SK-MEL-5 (cell line): Measurements from ENCODE around the gene ASIC2. TPM values are rescaled to one million over a fixed set of nuclear protein-coding genes. Genes with fewer than 3 reads are reported as not detected.

ENCODE experiments used
- DNase-seq: peaks from one replicate; pipeline ENCODE4 v3.0.0-alpha.2; 2016; ENCODE audit warnings: low read depth, low spot score
- in situ Hi-C: cut with HindIII; loops from 2 replicates; pipeline ENCODE4 v1.10.0; 2016; ENCODE audit warnings: low sequenced_read_pairs, high pct_unique_total_duplicates, low pct_unique_long_range_greater_than_20kb
- total RNA-seq: library from RNA; depleted of rRNA; stranded (reverse); fragments of >200 nt; shearing (Covaris generic); gene quantifications from 2 replicates; pipeline ENCODE4 v1.2.3, GENCODE V29; 2014

ASIC2 gene
- total RNA-seq, 1 experiment from 2014 or later: not detected

GRCh38 chr17:33292201-33292980 is 704 bp downstream of the ASIC2 start:
- no peak for DNase-seq
- in situ Hi-C loops: no loop called here

- in situ Hi-C loops: no loop called here
- no peak for DNase-seq
Observed at GRCh38 chr17:33291248-33292200, 1.6 kb downstream of the ASIC2 start.

- no peak for DNase-seq
- in situ Hi-C loops: no loop called here
Observed at GRCh38 chr17:33290253-33290652, 2.8 kb downstream of the ASIC2 start.

- no peak for DNase-seq
- in situ Hi-C loops: no loop called here
Observed at GRCh38 chr17:33288954-33289353, 4.1 kb downstream of the ASIC2 start.

- DNase-seq: no peak
- in situ Hi-C loops: no loop called here
Observed at GRCh38 chr17:33287096-33287725, 5.9 kb downstream of the ASIC2 start.

GRCh38 chr17:33285413-33285812 is 7.7 kb downstream of the ASIC2 start:
- DNase-seq: no peak
- in situ Hi-C loops: no loop called here

GRCh38 chr17:33284022-33284421 is 9.1 kb downstream of the ASIC2 start:
- DNase-seq: no peak
- in situ Hi-C loops: no loop called here

- no peak for DNase-seq
- in situ Hi-C loops: no loop called here
Observed at GRCh38 chr17:33280162-33280943, 12.7 kb downstream of the ASIC2 start.

- DNase-seq: no peak
- in situ Hi-C loops: no loop called here
Observed at GRCh38 chr17:33277436-33278100, 15.5 kb downstream of the ASIC2 start.

GRCh38 chr17:33273743-33274410 is 19.2 kb downstream of the ASIC2 start:
- no peak for DNase-seq
- in situ Hi-C loops: no loop called here

GRCh38 chr17:33273271-33273670 is 19.8 kb downstream of the ASIC2 start:
- in situ Hi-C loops: no loop called here
- DNase-seq: no peak

GRCh38 chr17:33272438-33272837 is 20.7 kb downstream of the ASIC2 start:
- in situ Hi-C loops: no loop called here
- DNase-seq: no peak

- no peak for DNase-seq
- in situ Hi-C loops: no loop called here
Observed at GRCh38 chr17:33269337-33270060, 23.6 kb downstream of the ASIC2 start.

- DNase-seq: no peak
- in situ Hi-C loops: no loop called here
Observed at GRCh38 chr17:33267851-33268548, 25.1 kb downstream of the ASIC2 start.

GRCh38 chr17:33267271-33267790 is 25.8 kb downstream of the ASIC2 start:
- no peak for DNase-seq
- in situ Hi-C loops: no loop called here
